ENCODE measurements around the gene SORCS2. TPM values are rescaled to one million over a fixed set of nuclear protein-coding genes. Genes with fewer than 3 reads are reported as not detected.

SORCS2 gene
- total RNA-seq, 1 donor from 2014 or later: 5.2 TPM

DNA sequence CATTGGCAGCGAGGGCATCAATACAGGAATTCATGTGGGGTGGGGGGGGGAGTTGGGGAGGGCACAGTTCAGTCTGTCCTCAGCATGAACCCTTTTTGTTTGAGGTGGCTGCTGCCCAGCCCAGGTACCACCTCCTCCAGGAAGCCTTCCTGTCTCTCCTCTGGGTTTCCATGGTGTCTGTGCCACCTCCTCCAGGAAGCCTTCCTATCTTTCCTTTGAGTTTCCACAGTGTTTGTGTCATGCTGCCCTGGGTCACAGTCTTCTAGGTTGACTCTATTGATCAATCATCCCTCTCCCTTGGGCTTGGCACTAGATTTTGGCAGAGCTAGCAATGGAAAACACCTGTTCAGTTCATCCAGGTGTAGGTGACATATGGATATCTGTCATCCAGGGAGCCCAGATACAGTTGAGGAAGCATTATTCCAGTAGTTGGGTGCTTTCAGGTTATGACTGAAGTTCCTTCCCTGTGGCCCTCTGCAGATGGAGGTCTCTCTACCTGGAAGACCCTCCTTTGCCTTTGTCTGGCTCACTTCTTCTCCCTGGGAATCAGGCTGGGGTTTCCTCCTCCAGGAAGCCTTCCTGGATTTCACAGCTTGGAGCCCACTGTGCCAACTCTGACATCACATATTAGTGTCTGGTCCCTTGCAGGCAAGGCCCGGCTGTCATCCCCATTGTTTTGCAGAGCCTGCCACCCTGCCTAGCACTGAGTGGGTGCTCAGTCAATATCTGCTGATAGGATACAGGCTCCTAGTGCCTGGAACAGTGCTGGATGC, 96.6 kb downstream of the SORCS2 start:
- Mint-ChIP-seq H3K4me1 (peaks cover 27% of the 10 kb centered on the region), H3K36me3 (no peaks in the 10 kb centered on the region), H3K9me3 (peaks cover 2% of the 10 kb centered on the region), H3K27ac (no peak overlapping the region), H3K4me3 (no peak overlapping the region), H3K27me3 (ENCODE audit: insufficient read depth, low read depth) (peaks cover 3% of the 10 kb centered on the region)
- no peaks in the 10 kb centered on the region for H3F3A ChIP-seq (ENCODE audit: low read depth)
- peaks cover 8% of the 10 kb centered on the region for H4K20me1 ChIP-seq (ENCODE audit: low read depth)
- no peaks in the 10 kb centered on the region for H3K36me3 ChIP-seq
- TF ChIP-seq EZH2phosphoT487 (IDR thresholded peaks at IDR 0.05) (no peak), EZH2 (IDR thresholded peaks at IDR 0.05) (no peak)
- TF ChIP-seq, protein P1, sequence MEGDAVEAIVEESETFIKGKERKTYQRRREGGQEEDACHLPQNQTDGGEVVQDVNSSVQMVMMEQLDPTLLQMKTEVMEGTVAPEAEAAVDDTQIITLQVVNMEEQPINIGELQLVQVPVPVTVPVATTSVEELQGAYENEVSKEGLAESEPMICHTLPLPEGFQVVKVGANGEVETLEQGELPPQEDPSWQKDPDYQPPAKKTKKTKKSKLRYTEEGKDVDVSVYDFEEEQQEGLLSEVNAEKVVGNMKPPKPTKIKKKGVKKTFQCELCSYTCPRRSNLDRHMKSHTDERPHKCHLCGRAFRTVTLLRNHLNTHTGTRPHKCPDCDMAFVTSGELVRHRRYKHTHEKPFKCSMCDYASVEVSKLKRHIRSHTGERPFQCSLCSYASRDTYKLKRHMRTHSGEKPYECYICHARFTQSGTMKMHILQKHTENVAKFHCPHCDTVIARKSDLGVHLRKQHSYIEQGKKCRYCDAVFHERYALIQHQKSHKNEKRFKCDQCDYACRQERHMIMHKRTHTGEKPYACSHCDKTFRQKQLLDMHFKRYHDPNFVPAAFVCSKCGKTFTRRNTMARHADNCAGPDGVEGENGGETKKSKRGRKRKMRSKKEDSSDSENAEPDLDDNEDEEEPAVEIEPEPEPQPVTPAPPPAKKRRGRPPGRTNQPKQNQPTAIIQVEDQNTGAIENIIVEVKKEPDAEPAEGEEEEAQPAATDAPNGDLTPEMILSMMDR (IDR thresholded peaks at IDR 0.05): no peak
- no peak overlapping the region for H3K4me3 ChIP-seq
- H3K79me2 ChIP-seq (ENCODE audit: low read depth): no peaks in the 10 kb centered on the region
- no peaks in the 10 kb centered on the region for H3K9me3 ChIP-seq (ENCODE audit: low read depth)
- H3K27ac ChIP-seq: no peak overlapping the region
- DNase-seq (ENCODE audit: low spot score): no peak
- no peak overlapping the region for H3K9ac ChIP-seq
- H2AFZ ChIP-seq (replicated peaks): no peak overlapping the region
- H3K27me3 ChIP-seq: no peaks in the 10 kb centered on the region
- no peak overlapping the region for H3K4me2 ChIP-seq
- H3K4me1 ChIP-seq: peaks cover 11% of the 10 kb centered on the region

DNA sequence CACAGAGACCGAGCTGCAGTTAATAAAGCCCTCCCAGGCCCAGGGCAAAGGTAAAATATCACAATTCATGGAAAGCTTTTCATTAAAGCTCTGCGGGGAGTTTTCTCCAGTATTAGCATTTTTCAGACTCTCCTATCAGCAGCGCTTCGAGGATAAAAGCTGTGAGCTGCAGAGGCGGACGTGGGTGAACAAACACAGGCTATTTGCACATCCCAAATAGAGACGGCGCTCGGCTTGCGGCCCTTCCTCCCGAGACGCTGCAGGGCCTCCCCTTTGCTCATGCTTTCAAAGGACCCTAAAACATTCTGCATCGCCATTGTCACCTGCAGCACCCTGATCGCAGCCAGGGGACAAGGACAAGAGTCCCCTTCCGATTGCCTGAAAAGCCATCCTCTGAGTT, 97.3 kb downstream of the SORCS2 start:
- no peaks in the 10 kb centered on the region for H3K27me3 ChIP-seq
- H4K20me1 ChIP-seq (ENCODE audit: low read depth): peaks cover 8% of the 10 kb centered on the region
- no peak overlapping the region for H3K4me2 ChIP-seq
- H3K9me3 Mint-ChIP-seq: peaks cover 2% of the 10 kb centered on the region
- no peak overlapping the region for H3K9ac ChIP-seq
- H3K36me3 Mint-ChIP-seq: no peaks in the 10 kb centered on the region
- no peaks in the 10 kb centered on the region for H3K9me3 ChIP-seq (ENCODE audit: low read depth)
- H3K4me1 Mint-ChIP-seq: peaks cover 27% of the 10 kb centered on the region
- no peak overlapping the region for H3K4me3 ChIP-seq
- no peak for TF ChIP-seq EZH2phosphoT487 (IDR thresholded peaks at IDR 0.05)
- no peak for TF ChIP-seq EZH2 (IDR thresholded peaks at IDR 0.05)
- TF ChIP-seq, protein P1 (IDR thresholded peaks at IDR 0.05): no peak
- no peak overlapping the region for H3K4me3 Mint-ChIP-seq
- H3K79me2 ChIP-seq (ENCODE audit: low read depth): no peaks in the 10 kb centered on the region
- no peak for DNase-seq (ENCODE audit: low spot score)
- peaks cover 6% of the 10 kb centered on the region for H3K27me3 Mint-ChIP-seq (ENCODE audit: insufficient read depth, low read depth)
- no peak overlapping the region for H2AFZ ChIP-seq (replicated peaks)
- peaks cover 11% of the 10 kb centered on the region for H3K4me1 ChIP-seq
- H3K36me3 ChIP-seq: no peaks in the 10 kb centered on the region
- H3K27ac Mint-ChIP-seq: no peak overlapping the region
- no peak overlapping the region for H3K27ac ChIP-seq
- no peaks in the 10 kb centered on the region for H3F3A ChIP-seq (ENCODE audit: low read depth)

DNA sequence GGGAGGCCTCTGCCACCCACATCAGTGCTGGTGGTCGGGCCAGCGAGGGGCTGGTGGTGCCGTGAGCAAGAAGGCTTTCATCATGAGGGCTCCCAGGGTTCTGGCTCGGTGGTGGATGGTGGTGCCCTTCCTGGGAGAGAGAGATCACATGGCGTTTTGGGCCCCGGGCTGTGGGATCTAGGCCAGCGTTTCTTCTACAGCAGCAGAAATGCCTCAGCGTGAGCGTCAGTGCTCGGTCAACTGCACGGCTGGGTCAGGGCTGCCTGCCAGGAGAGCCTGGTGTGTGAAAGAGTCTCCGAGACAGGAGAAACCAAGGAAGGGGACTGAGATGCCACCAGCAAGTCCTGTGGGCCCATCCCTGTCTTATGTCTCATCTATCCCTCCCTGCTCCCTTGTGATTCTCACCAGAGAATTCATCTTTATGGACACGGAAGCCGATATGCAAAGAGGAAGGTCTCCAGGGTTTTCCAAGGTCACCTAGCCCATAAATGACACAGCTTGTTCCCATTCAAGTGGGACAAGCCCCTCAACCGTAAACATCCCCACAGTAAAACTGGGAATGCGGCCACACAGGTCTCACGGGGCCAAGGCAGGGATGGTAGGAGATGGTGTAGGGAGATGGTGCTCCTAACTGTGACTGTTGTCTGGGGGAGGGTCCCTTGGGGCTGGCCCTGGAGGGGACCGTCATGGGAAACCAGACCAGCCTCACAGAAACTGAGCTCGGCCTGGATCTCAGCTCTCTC, 99.2 kb downstream of the SORCS2 start:
- Histone ChIP-seq H3K4me2 (no peak overlapping the region), H3K4me1 (peaks cover 15% of the 10 kb centered on the region), H3K4me3 (no peak overlapping the region), H3K9me3 (ENCODE audit: low read depth) (no peaks in the 10 kb centered on the region), H3K79me2 (ENCODE audit: low read depth) (no peaks in the 10 kb centered on the region), H3K36me3 (no peaks in the 10 kb centered on the region), H2AFZ (replicated peaks) (no peak overlapping the region), H3F3A (ENCODE audit: low read depth) (no peaks in the 10 kb centered on the region), H3K27ac (no peak overlapping the region), H3K9ac (no peak overlapping the region), H4K20me1 (ENCODE audit: low read depth) (peaks cover 8% of the 10 kb centered on the region), H3K27me3 (no peaks in the 10 kb centered on the region)
- peaks cover 6% of the 10 kb centered on the region for H3K27me3 Mint-ChIP-seq (ENCODE audit: insufficient read depth, low read depth)
- H3K27ac Mint-ChIP-seq: no peak overlapping the region
- TF ChIP-seq, protein P1 (IDR thresholded peaks at IDR 0.05): no peak
- TF ChIP-seq EZH2phosphoT487 (IDR thresholded peaks at IDR 0.05) (no peak), EZH2 (IDR thresholded peaks at IDR 0.05) (no peak)
- no peaks in the 10 kb centered on the region for H3K36me3 Mint-ChIP-seq
- peaks cover 2% of the 10 kb centered on the region for H3K9me3 Mint-ChIP-seq
- no peak overlapping the region for H3K4me3 Mint-ChIP-seq
- DNase-seq (ENCODE audit: low spot score): no peak
- H3K4me1 Mint-ChIP-seq: peaks cover 25% of the 10 kb centered on the region

All from neural progenitor cell (in vitro differentiated cells).